Kidney (tissue), 14 donors: Measurements from ENCODE around the gene SPEN. TPM values are rescaled to one million over a fixed set of nuclear protein-coding genes. Genes with fewer than 3 reads are reported as not detected.

Experiments used
- DNase-seq, 5 donors: peaks; one replicate each; pipeline ENCODE4 v3.0.0-alpha.2; 2013 to 2020
- FAIRE-seq: peaks from 2 replicates; lab custom pipeline; 2012; peaks lifted over from hg19 to GRCh38; lab: Jason Lieb, UNC
- H3K27ac ChIP-seq, 2 donors: one replicate each; pipeline ENCODE4 v1.7.0; 2013; ENCODE audit warnings: low read depth in 2 of 2, low read length in 2 of 2, inconsistent platforms in 1 of 2
- H3K27me3 ChIP-seq: one replicate; pipeline ENCODE4 v1.7.1; 2013; ENCODE audit warnings: low read length, inconsistent platforms; ENCODE audit not compliant: control insufficient read depth, insufficient read depth
- H3K36me3 ChIP-seq, 3 donors: one replicate each; pipeline versions ENCODE4 v1.7.0 to v1.7.1; 2013; ENCODE audit warnings: low read length in 3 of 3, control low read depth in 1 of 3, inconsistent platforms in 1 of 3; ENCODE audit not compliant: insufficient read depth in 3 of 3, control insufficient read depth in 2 of 3
- H3K4me1 ChIP-seq, 3 donors: one replicate each; pipeline versions ENCODE4 v1.7.0 to v1.7.1; 2013; ENCODE audit warnings: low read length in 3 of 3, inconsistent platforms in 1 of 3, low read depth in 1 of 3; ENCODE audit not compliant: control insufficient read depth in 2 of 3, insufficient read depth in 2 of 3
- H3K4me3 ChIP-seq, 3 donors: one replicate each; pipeline versions ENCODE4 v1.7.0 to v1.8.1; 2013; ENCODE audit warnings: low read length in 3 of 3, control low read depth in 1 of 3, inconsistent platforms in 1 of 3
- H3K9ac ChIP-seq, 3 donors: one replicate each; pipeline versions ENCODE4 v1.7.0 to v1.7.1; 2013; ENCODE audit warnings: low read length in 3 of 3, control low read depth in 1 of 3, inconsistent platforms in 1 of 3
- H3K9me3 ChIP-seq, 3 donors: one replicate each; pipeline versions ENCODE4 v1.7.0 to v1.7.1; 2013; ENCODE audit warnings: low read length in 3 of 3, control low read depth in 1 of 3, inconsistent platforms in 1 of 3; ENCODE audit not compliant: control insufficient read depth in 2 of 3, insufficient read depth in 1 of 3
- CTCF ChIP-seq: IDR thresholded peaks from 3 replicates; pipeline ENCODE4 v1.5.1; 2012; ENCODE audit warnings: mild to moderate bottlenecking, moderate library complexity, borderline replicate concordance; ENCODE audit not compliant: insufficient read depth; ENCODE audit errors: extremely low read depth
- intact Hi-C: fragments of 100-400 bp; cut with DNase I; formaldehyde crosslinking; loops from one replicate; pipeline ENCODE4 v1.11.1; 2022
- polyA plus RNA-seq: library from polyadenylated mRNA; stranded (reverse); fragments of 350-450 nt; fragmentation: Illumina TruSeq; extraction: RNeasy Lipid Tissue Mini Kit (QIAGEN cat#74804); gene quantifications from one replicate; pipeline ENCODE4 v1.2.3, GENCODE V29; 2014; ENCODE audit warnings: low read depth, low replicate concordance; ENCODE audit not compliant: insufficient read depth
- total RNA-seq: library from RNA; stranded (reverse); fragmentation: NEBNext Ultra II Directional; extraction: Animal tissue kit (Norgen Biotek cat#: 25700); gene quantifications from one replicate; pipeline ENCODE4 v1.2.1, GENCODE V29; 2021
- donor health status: control.
- donor health status: control.
- donor health status: control.
- donor health status: control.
- donor health status: control.
- donor health status: DM: yes; HTN: yes; CAD: no.
- donor health status: Normal renal cell carcinoma (clear cell type).

SPEN gene
- total and polyA plus RNA-seq, 2 donors from 2014 or later, result 9.4 to 70.7 TPM

GRCh38 chr1:15856888-15857287 is 9.4 kb downstream of the SPEN start:
- FAIRE-seq (no peak), DNase-seq (no peak)
- Histone ChIP-seq H3K36me3 (no peaks in the 10 kb centered on the region), H3K4me1 (peaks cover 0 to 3% (median under 1%) of the 10 kb centered on the region in 3 donors), H3K4me3 (no peak overlapping the region), H3K27me3 (no peaks in the 10 kb centered on the region), H3K27ac (no peak overlapping the region), H3K9me3 (no peaks in the 10 kb centered on the region), H3K9ac (no peak overlapping the region)
- intact Hi-C loops, result no loop called here
- no peak for TF ChIP-seq CTCF

- H3K27me3 ChIP-seq, result no peaks in the 10 kb centered on the region
- no peak overlapping the region for H3K9ac ChIP-seq
- no peaks in the 10 kb centered on the region for H3K36me3 ChIP-seq
- no peak for FAIRE-seq
- H3K27ac ChIP-seq, result no peak overlapping the region
- TF ChIP-seq CTCF, result no peak
- no peak overlapping the region for H3K4me3 ChIP-seq
- no peaks in the 10 kb centered on the region for H3K9me3 ChIP-seq
- no peak for DNase-seq
- no peaks in the 10 kb centered on the region for H3K4me1 ChIP-seq
- intact Hi-C loops, result no loop called here
Measured at GRCh38 chr1:15858069-15858670, 10.7 kb downstream of the SPEN start.

- DNase-seq, result no peak
- Histone ChIP-seq H3K4me1 (no peaks in the 10 kb centered on the region), H3K4me3 (no peak overlapping the region), H3K27me3 (no peaks in the 10 kb centered on the region), H3K36me3 (no peaks in the 10 kb centered on the region), H3K9me3 (no peaks in the 10 kb centered on the region), H3K9ac (no peak overlapping the region), H3K27ac (no peak overlapping the region)
- intact Hi-C loops, result no loop called here
- no peak for TF ChIP-seq CTCF
- no peak for FAIRE-seq
Measured at GRCh38 chr1:15858672-15859372, 11.3 kb downstream of the SPEN start.
